HepG2 (cell line): ENCODE measurements around the gene ITSN2. TPM values are rescaled to one million over a fixed set of nuclear protein-coding genes. Genes with fewer than 3 reads are reported as not detected.

Experiments
- ATAC-seq: fragments of 200-7000 bp; cut with Tn5 transposase; 3 replicates; pipeline ENCODE4 v1.9.1; 2020; ENCODE audit warnings: mild to moderate bottlenecking, moderate library complexity
- BruUV-seq: library from RNA; stranded (reverse); fragments of 400-500 nt; replicated peaks from 2 replicates; lab custom pipeline; 2021; lab: Mats Ljungman, UMichigan
- CTCF ChIA-PET: fragments of 300-600 bp; formaldehyde crosslinking; extraction: SDS; loops from one replicate; lab custom pipeline; 2021; ENCODE audit warnings: low total read pairs, inconsistent platforms, low intra/inter-chr PET ratio; lab: Yijun Ruan, JAX
- POLR2A ChIA-PET: fragments of 350-600 bp; sonication (Branson Sonifier 250); formaldehyde crosslinking; loops from one replicate; lab custom pipeline; 2020; ENCODE audit warnings: antibody characterized with exemption, inconsistent platforms; lab: Yijun Ruan, JAX
- DNase-seq: peaks from one replicate; pipeline ENCODE4 v3.0.0-alpha.2; 2015; ENCODE audit warnings: low spot score
- FAIRE-seq: peaks from 3 replicates; lab custom pipeline; 2011; peaks lifted over from hg19 to GRCh38; lab: Jason Lieb, UNC
- H2AFZ ChIP-seq: one replicate; pipeline ENCODE4 v1.6.1; 2011; ENCODE audit warnings: low read length, inconsistent platforms
- H3K27ac ChIP-seq: fragments of 300-600 bp; 3 replicates; pipeline ENCODE4 v1.8.0; 2011; ENCODE audit warnings: mixed run types, mild to moderate bottlenecking, mixed read lengths, low read length, inconsistent platforms; ENCODE audit not compliant: insufficient read depth; ENCODE audit errors: extremely low read length
- H3K27me3 ChIP-seq, 2 experiments: fragments of 200-600 bp in 1 of 2; 2 replicates in 1 of 2; 3 replicates in 1 of 2; pipeline versions ENCODE4 v1.6.0 to v1.8.0; 2011; ENCODE audit warnings: low read length in 2 of 2, mild to moderate bottlenecking in 2 of 2, moderate library complexity in 2 of 2, inconsistent platforms in 1 of 2; ENCODE audit not compliant: insufficient read depth in 2 of 2, control insufficient read depth in 1 of 2
- H3K36me3 ChIP-seq, 2 experiments: fragments of 200-600 bp in 1 of 2; replicated peaks in 1 of 2; 2 replicates in 1 of 2; 3 replicates in 1 of 2; pipeline versions ENCODE4 v1.5.1 to v1.8.0; 2011; ENCODE audit warnings: low read length in 2 of 2, inconsistent platforms in 1 of 2; ENCODE audit not compliant: insufficient read depth in 2 of 2, control insufficient read depth in 1 of 2
- H3K4me1 ChIP-seq: 2 replicates; pipeline ENCODE4 v1.5.1; 2012; ENCODE audit warnings: low read length, inconsistent platforms; ENCODE audit not compliant: insufficient read depth
- H3K4me2 ChIP-seq: 2 replicates; pipeline ENCODE4 v1.6.0; 2011; ENCODE audit warnings: low read depth, low read length, inconsistent platforms
- H3K4me3 ChIP-seq, 3 experiments: fragments of 200-600 bp in 1 of 3; sonication (generic), shearing (Covaris generic) in 1 of 3; replicated peaks in 1 of 3; 2 replicates each; pipeline ENCODE4 v1.5.1; 2011 to 2016; ENCODE audit warnings: low read length in 3 of 3, inconsistent platforms in 2 of 3, low read depth in 2 of 3, mild to moderate bottlenecking in 2 of 3, control low read depth in 1 of 3, mixed read lengths in 1 of 3; ENCODE audit not compliant: insufficient read depth in 1 of 3
- H3K79me2 ChIP-seq: one replicate; pipeline ENCODE4 v1.6.1; 2011; ENCODE audit warnings: low read length, inconsistent platforms; ENCODE audit not compliant: insufficient read depth
- H3K9ac ChIP-seq: 2 replicates; pipeline ENCODE4 v1.6.0; 2011; ENCODE audit warnings: mild to moderate bottlenecking, low read depth, low read length, inconsistent platforms; ENCODE audit not compliant: insufficient read depth
- H3K9me3 ChIP-seq: 2 replicates; pipeline ENCODE4 v1.5.1; 2012; ENCODE audit warnings: mild to moderate bottlenecking, low read length
- H4K20me1 ChIP-seq: 2 replicates; pipeline ENCODE4 v1.6.0; 2011; ENCODE audit warnings: inconsistent platforms, mild to moderate bottlenecking, low read length, moderate library complexity; ENCODE audit not compliant: insufficient read depth
- TARDBP ChIP-seq: sonication (generic); formaldehyde crosslinking; IDR thresholded peaks from 2 replicates; pipeline ENCODE4 v1.8.0; 2022; ENCODE audit warnings: mild to moderate bottlenecking, missing genetic modification reagents
- ZFY ChIP-seq: sonication (generic); formaldehyde crosslinking; IDR thresholded peaks from 2 replicates; pipeline ENCODE4 v1.4.0; 2020; ENCODE audit warnings: missing genetic modification reagents
- ZMYM4 ChIP-seq: sonication (generic); formaldehyde crosslinking; IDR thresholded peaks from 2 replicates; pipeline ENCODE4 v1.8.1; 2023; ENCODE audit warnings: mild to moderate bottlenecking, missing genetic modification reagents
- ZNF644 ChIP-seq: IDR thresholded peaks from 2 replicates; pipeline ENCODE4 v1.6.1; 2016; ENCODE audit warnings: low read depth
- WGBS: methylation state at CpG from one replicate; pipeline ENCODE4 v1.1.6; 2017; ENCODE audit warnings: low lambda C conversion rate; 5-methylcytosine and 5-hydroxymethylcytosine counted together
- in situ Hi-C: cut with HindIII; loops from 2 replicates; pipeline ENCODE4 v1.10.0; 2017; ENCODE audit warnings: low pct_unique_long_range_greater_than_20kb; ENCODE audit not compliant: extremely low pct_ligation_motif_present
- intact Hi-C: fragments of 100-400 bp; cut with micrococcal nuclease; formaldehyde crosslinking; loops from one replicate; pipeline ENCODE4 v1.10.0; 2022; ENCODE audit not compliant: unreplicated experiment
- polyA plus RNA-seq, 8 experiments: library from polyadenylated mRNA; depleted of rRNA in 3 of 8; stranded (reverse) in 7 of 8; unstranded in 1 of 8; fragments of >200 nt; fragmentation: Illumina TruSeq in 4 of 8; extraction: Trizol in 4 of 8; gene quantifications; 2 replicates each; pipeline versions ENCODE4 v1.2.1 to v1.2.3, GENCODE V29; 2011 to 2016; ENCODE audit warnings: low read depth in 4 of 8, missing spikeins in 1 of 8, mixed read lengths in 1 of 8; ENCODE audit not compliant: insufficient read depth in 1 of 8
- total RNA-seq, 5 experiments: library from RNA; depleted of rRNA; stranded (reverse); fragments of >200 nt; fragmentation: Illumina TruSeq; extraction: Trizol; gene quantifications; 2 replicates each; pipeline ENCODE4 v1.2.3, GENCODE V29; 2016; ENCODE audit warnings: low read depth in 1 of 5
- TF ChIP-seq, protein P1 (sequence below): IDR thresholded peaks from 2 replicates; pipeline ENCODE4 v1.6.1; 2016; ENCODE audit warnings: missing compliant biosample characterization, missing genetic modification reagents, borderline replicate concordance
- TF ChIP-seq, protein P2 (sequence below): IDR thresholded peaks from 2 replicates; pipeline ENCODE4 v1.6.1; 2012; ENCODE audit warnings: inconsistent platforms
- TF ChIP-seq, protein P3 (sequence below): IDR thresholded peaks from 2 replicates; pipeline ENCODE4 v1.4.0; 2020; ENCODE audit warnings: mild to moderate bottlenecking, missing genetic modification reagents

The ITSN2 gene
- total and polyA plus RNA-seq, 2 of the 13 experiments (the other 11 are each of a cell fraction or from before 2014, with no cell fraction given): 26.0 to 26.6 TPM

DNA sequence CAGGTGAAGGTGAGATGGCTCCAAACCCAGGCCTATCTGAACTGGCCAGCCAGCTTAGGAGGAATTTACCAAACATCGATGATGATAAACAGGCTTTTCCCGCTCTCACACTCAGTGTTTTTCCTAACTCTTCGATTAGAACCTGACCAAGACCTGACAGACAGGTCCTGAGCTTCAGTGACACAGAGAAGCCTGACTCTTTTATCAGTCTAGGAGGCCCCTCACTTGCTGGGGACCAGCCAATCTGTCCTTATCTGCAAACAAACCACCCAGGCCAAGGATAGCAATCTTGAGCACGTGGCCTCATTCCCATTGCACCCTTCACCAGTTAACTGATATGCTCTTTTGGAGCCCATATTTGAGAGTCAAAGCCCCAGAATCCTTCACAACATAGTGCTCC, 1.9 kb upstream of the ITSN2 start:
- H3K79me2 ChIP-seq: peaks cover 21% of the 10 kb centered on the region
- H3K4me3 ChIP-seq: no peak overlapping the region
- H3K27ac ChIP-seq: no peak overlapping the region
- H3K4me2 ChIP-seq: no peak overlapping the region
- ATAC-seq: no peak
- no peaks in the 10 kb centered on the region; a peak in 1 of 5 replicates for H3K27me3 ChIP-seq
- ChIA-PET POLR2A (no interaction called here), CTCF (no interaction called here)
- H3K9ac ChIP-seq: no peak overlapping the region
- BruUV-seq: no TSS peak
- no peak for DNase-seq
- in situ Hi-C loops (no loop called here), intact Hi-C loops (no loop called here)
- no peaks in the 10 kb centered on the region for H3K9me3 ChIP-seq
- 46% methylated on average over 4 of the region's 4 CpGs for WGBS
- H2AFZ ChIP-seq: no peak overlapping the region
- H3K4me1 ChIP-seq: peaks cover 41% of the 10 kb centered on the region
- FAIRE-seq: no peak
- no peaks in the 10 kb centered on the region for H4K20me1 ChIP-seq
- no peaks in the 10 kb centered on the region for H3K36me3 ChIP-seq
- TF ChIP-seq TARDBP (CRISPR knock-in tag) (no peak), ZNF644 (CRISPR knock-in tag) (0 out of 2 replicates have a peak, but pooled peaks have one; percentile 32), ZFY (no peak), ZMYM4 (CRISPR knock-in tag) (0 out of 2 replicates have a peak, but pooled peaks have one; percentile 20)
- TF ChIP-seq, protein P1, sequence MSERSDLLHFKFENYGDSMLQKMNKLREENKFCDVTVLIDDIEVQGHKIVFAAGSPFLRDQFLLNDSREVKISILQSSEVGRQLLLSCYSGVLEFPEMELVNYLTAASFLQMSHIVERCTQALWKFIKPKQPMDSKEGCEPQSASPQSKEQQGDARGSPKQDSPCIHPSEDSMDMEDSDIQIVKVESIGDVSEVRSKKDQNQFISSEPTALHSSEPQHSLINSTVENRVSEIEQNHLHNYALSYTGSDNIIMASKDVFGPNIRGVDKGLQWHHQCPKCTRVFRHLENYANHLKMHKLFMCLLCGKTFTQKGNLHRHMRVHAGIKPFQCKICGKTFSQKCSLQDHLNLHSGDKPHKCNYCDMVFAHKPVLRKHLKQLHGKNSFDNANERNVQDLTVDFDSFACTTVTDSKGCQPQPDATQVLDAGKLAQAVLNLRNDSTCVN: no peak
- TF ChIP-seq, protein P2, sequence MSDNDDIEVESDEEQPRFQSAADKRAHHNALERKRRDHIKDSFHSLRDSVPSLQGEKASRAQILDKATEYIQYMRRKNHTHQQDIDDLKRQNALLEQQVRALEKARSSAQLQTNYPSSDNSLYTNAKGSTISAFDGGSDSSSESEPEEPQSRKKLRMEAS: 0 out of 2 replicates have a peak, but pooled peaks have one; percentile 21
- TF ChIP-seq, protein P3, sequence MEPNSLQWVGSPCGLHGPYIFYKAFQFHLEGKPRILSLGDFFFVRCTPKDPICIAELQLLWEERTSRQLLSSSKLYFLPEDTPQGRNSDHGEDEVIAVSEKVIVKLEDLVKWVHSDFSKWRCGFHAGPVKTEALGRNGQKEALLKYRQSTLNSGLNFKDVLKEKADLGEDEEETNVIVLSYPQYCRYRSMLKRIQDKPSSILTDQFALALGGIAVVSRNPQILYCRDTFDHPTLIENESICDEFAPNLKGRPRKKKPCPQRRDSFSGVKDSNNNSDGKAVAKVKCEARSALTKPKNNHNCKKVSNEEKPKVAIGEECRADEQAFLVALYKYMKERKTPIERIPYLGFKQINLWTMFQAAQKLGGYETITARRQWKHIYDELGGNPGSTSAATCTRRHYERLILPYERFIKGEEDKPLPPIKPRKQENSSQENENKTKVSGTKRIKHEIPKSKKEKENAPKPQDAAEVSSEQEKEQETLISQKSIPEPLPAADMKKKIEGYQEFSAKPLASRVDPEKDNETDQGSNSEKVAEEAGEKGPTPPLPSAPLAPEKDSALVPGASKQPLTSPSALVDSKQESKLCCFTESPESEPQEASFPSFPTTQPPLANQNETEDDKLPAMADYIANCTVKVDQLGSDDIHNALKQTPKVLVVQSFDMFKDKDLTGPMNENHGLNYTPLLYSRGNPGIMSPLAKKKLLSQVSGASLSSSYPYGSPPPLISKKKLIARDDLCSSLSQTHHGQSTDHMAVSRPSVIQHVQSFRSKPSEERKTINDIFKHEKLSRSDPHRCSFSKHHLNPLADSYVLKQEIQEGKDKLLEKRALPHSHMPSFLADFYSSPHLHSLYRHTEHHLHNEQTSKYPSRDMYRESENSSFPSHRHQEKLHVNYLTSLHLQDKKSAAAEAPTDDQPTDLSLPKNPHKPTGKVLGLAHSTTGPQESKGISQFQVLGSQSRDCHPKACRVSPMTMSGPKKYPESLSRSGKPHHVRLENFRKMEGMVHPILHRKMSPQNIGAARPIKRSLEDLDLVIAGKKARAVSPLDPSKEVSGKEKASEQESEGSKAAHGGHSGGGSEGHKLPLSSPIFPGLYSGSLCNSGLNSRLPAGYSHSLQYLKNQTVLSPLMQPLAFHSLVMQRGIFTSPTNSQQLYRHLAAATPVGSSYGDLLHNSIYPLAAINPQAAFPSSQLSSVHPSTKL (CRISPR knock-in tag): peak; percentile 15; the same call in 1 of the 2 replicates
